Activated CD4-positive, alpha-beta T cell treated with anti-CD3 and anti-CD28 coated beads for 36 hours (primary cell): Measurements from ENCODE around the gene SHISA3. TPM values are rescaled to one million over a fixed set of nuclear protein-coding genes. Genes with fewer than 3 reads are reported as not detected.

Source experiments
- ATAC-seq: fragments of 200-7000 bp; cut with Tn5 transposase; one replicate; pipeline ENCODE4 v1.10.0; 2021; ENCODE audit warnings: mild to moderate bottlenecking, moderate library complexity
- CTCF ChIA-PET: fragments of 350-600 bp; sonication (Branson Sonifier 250); formaldehyde crosslinking; loops from one replicate; lab custom pipeline; 2021; ENCODE audit warnings: antibody characterized with exemption; lab: Charles Lee
- POLR2A ChIA-PET: fragments of 350-600 bp; sonication (Branson Sonifier 250); formaldehyde crosslinking; loops from one replicate; lab custom pipeline; 2021; ENCODE audit warnings: antibody characterized with exemption, inconsistent platforms; lab: Charles Lee
- DNase-seq: peaks from one replicate; pipeline ENCODE4 v3.0.0-alpha.2; 2020
- H3K27ac Mint-ChIP-seq: one replicate; pipeline ENCODE4 v1.8.0; 2021; ENCODE audit warnings: mixed read lengths
- H3K27me3 Mint-ChIP-seq: one replicate; pipeline ENCODE4 v1.8.0; 2021; ENCODE audit warnings: mixed read lengths
- H3K36me3 Mint-ChIP-seq: one replicate; pipeline ENCODE4 v1.8.0; 2021; ENCODE audit warnings: low read depth, mixed read lengths
- H3K4me1 Mint-ChIP-seq: one replicate; pipeline ENCODE4 v1.8.0; 2021; ENCODE audit warnings: mixed read lengths
- H3K4me3 Mint-ChIP-seq: one replicate; pipeline ENCODE4 v1.8.0; 2021; ENCODE audit warnings: mild to moderate bottlenecking, moderate library complexity, mixed read lengths
- H3K9me3 Mint-ChIP-seq: one replicate; pipeline ENCODE4 v1.8.0; 2021; ENCODE audit warnings: low read depth, mixed read lengths
- intact Hi-C, 2 experiments: fragments of 100-400 bp; cut with DNase I in 1 of 2; cut with micrococcal nuclease in 1 of 2; formaldehyde crosslinking; loops; one replicate each; pipeline versions ENCODE4 v1.14.2 to v1.15.1; 2022 to 2024; cut with DNase I, micrococcal nuclease
- total RNA-seq, 2 experiments: library from RNA; stranded (reverse); gene quantifications; one replicate each; pipeline ENCODE4 v1.2.3, GENCODE V29; 2021

The SHISA3 gene
- total RNA-seq, 2 experiments from 2014 or later = 0.11 TPM; not detected in 1

DNA sequence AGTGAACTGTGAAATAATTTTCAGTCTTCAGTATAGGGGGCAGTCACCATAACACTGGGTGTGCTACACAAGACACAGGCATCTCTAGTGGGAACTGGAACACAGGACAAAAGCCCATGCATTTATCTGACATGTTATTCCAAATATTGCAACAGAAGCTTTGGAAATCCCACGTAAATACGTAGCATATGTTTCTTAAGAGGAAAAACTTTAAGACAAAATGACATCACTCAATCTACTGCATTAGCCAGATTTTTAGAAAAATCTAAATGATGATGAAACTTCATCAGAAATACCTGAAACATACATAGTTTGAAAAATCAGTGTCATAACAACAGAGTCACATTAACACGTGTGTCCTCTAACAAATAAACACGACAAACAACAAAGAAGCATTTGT, 14.5 kb downstream of the SHISA3 start:
- H3K9me3 Mint-ChIP-seq = no peaks in the 10 kb centered on the region
- no peak overlapping the region for H3K27ac Mint-ChIP-seq
- intact Hi-C loops = no loop called here
- ATAC-seq (no peak), DNase-seq (no peak)
- H3K36me3 Mint-ChIP-seq = peaks cover 26% of the 10 kb centered on the region
- ChIA-PET CTCF (no interaction called here), POLR2A (no interaction called here)
- no peaks in the 10 kb centered on the region for H3K4me1 Mint-ChIP-seq
- no peaks in the 10 kb centered on the region for H3K27me3 Mint-ChIP-seq
- H3K4me3 Mint-ChIP-seq = no peak overlapping the region

- H3K4me1 Mint-ChIP-seq = no peaks in the 10 kb centered on the region
- no peaks in the 10 kb centered on the region for H3K27me3 Mint-ChIP-seq
- no peak overlapping the region for H3K4me3 Mint-ChIP-seq
- ChIA-PET POLR2A (no interaction called here), CTCF (no interaction called here)
- ATAC-seq = no peak
- no peak for DNase-seq
- H3K9me3 Mint-ChIP-seq = no peaks in the 10 kb centered on the region
- no peak overlapping the region for H3K27ac Mint-ChIP-seq
- H3K36me3 Mint-ChIP-seq = peaks cover 26% of the 10 kb centered on the region
- intact Hi-C loops = no loop called here
Observed at GRCh38 chr4:42412251-42412650, 15.0 kb downstream of the SHISA3 start.

GRCh38 chr4:42415281-42415680, 18.0 kb downstream of the SHISA3 start:
- CTCF ChIA-PET = no interaction called here
- Mint-ChIP-seq H3K27ac (no peak overlapping the region), H3K9me3 (no peaks in the 10 kb centered on the region)

DNA sequence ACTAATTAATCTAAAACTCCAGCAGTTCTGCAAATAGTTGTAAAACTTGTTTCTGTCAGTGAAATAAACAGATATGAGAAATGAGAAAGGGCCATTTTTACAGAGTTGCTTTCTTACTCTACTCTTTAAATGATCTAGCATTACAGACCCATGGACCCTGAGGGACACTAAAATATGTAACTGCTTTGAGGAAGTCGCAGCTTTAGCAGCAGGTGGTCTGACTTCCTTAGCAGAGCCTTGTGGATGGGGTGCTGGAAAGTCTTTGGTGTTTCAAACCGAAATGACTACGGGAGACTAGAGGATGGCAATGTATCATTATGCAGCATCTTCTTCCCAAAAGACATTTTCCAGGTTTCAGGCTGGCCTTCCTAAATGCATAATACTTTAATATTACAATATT, 18.7 kb downstream of the SHISA3 start:
- Mint-ChIP-seq H3K36me3 (peaks cover 24% of the 10 kb centered on the region), H3K27me3 (no peaks in the 10 kb centered on the region), H3K4me1 (no peaks in the 10 kb centered on the region), H3K9me3 (no peaks in the 10 kb centered on the region), H3K27ac (no peak overlapping the region), H3K4me3 (no peak overlapping the region)
- ChIA-PET POLR2A (no interaction called here), CTCF (interaction anchor here (0.8 kb wide), 1 partner anchor 45 kb away, joined by 3 read pairs; no protein-coding TSS in a partner anchor)
- DNase-seq (no peak), ATAC-seq (no peak)
- intact Hi-C loops = no loop called here

More at GRCh38 chr4:42415281-42415680, 18.0 kb downstream of the SHISA3 start:
- no peaks in the 10 kb centered on the region for H3K27me3 Mint-ChIP-seq
- DNase-seq = no peak
- no peaks in the 10 kb centered on the region for H3K4me1 Mint-ChIP-seq
- H3K36me3 Mint-ChIP-seq = peaks cover 28% of the 10 kb centered on the region
- intact Hi-C loops = no loop called here
- no peak for ATAC-seq
- no peak overlapping the region for H3K4me3 Mint-ChIP-seq
- POLR2A ChIA-PET = no interaction called here

- no peaks in the 10 kb centered on the region for H3K9me3 Mint-ChIP-seq
- POLR2A ChIA-PET = no interaction called here
- no peak for DNase-seq
Observed at GRCh38 chr4:42417550-42417949, 20.3 kb downstream of the SHISA3 start.

DNA sequence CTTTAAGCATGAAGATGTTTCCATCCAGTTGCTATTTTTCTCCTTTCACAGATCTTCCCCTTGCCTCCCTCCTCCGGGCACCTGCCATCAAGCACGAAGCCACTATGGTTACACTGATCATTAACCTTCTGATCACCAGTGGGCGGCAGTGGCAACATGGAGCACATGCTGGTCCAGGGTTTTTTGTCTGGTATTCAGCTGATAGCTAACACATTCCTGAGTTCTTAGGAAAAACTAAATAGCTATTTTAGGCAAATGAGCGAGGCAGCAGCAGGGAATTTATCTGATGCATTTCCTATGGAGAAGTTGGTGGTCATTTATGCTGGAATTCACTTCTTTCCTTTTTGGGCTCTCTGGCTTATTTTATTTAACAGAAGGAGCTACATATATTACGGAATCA, 22.9 kb downstream of the SHISA3 start:
- Mint-ChIP-seq H3K4me3 (no peak overlapping the region), H3K27ac (no peak overlapping the region), H3K9me3 (no peaks in the 10 kb centered on the region), H3K4me1 (no peaks in the 10 kb centered on the region), H3K36me3 (peaks cover 27% of the 10 kb centered on the region), H3K27me3 (no peaks in the 10 kb centered on the region)
- DNase-seq (no peak), ATAC-seq (no peak)
- intact Hi-C loops = no loop called here
- ChIA-PET POLR2A (no interaction called here), CTCF (interaction anchor here (1.0 kb wide), 1 partner anchor 140 kb away, joined by 3 read pairs; no protein-coding TSS in a partner anchor)

More at GRCh38 chr4:42417550-42417949, 20.3 kb downstream of the SHISA3 start:
- intact Hi-C loops = no loop called here
- H3K27ac Mint-ChIP-seq = no peak overlapping the region
- no peaks in the 10 kb centered on the region for H3K27me3 Mint-ChIP-seq
- no peak for ATAC-seq
- CTCF ChIA-PET = no interaction called here
- no peak overlapping the region for H3K4me3 Mint-ChIP-seq
- peaks cover 29% of the 10 kb centered on the region for H3K36me3 Mint-ChIP-seq
- no peaks in the 10 kb centered on the region for H3K4me1 Mint-ChIP-seq

DNA sequence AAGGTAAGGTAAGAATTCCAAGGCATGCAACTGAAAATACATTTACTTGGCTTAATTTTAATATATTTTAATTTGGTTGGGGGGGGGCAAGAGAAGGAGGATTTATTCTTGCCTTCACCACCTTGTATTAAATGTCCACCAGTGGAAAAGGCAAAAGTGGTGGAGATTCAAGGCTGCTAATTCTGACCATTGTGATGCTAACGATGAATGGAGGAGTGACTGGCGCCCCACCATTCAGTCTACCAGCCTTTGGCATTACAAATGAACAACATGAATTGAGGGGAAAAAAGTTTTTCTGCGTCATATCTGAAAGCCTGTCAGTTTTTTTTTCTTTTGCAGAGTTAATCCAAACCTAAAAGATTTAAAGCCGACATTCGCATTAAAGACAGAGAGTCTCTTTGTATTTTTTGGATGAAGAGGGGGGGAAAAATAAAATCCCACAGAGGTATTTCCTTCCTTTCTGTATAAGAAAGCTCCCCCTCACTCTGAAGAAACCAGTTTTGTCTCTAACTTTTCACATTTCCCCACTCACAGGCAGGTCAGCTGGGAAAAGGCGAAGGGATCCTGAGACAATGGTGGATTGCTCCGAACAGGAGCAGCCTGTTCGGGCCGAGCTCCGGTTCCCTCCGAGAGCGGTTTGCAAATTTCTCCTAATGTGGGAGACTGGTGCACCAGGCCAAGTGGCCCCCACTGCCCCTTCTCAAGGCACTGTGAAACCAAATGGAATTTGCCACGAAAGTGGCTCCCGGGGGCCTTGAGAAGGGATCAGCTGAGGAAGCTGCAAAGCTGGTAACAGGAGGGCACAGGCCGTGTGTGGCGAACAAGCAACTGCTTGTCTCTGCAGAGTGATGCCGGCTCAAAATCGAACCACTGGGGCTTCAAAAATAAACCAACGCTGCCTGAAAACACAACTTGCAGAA, 28.1 kb downstream of the SHISA3 start:
- intact Hi-C loops = no loop called here
- H3K4me3 Mint-ChIP-seq = no peak overlapping the region
- POLR2A ChIA-PET = no interaction called here

GRCh38 chr4:42428036-42428435, 30.7 kb downstream of the SHISA3 start:
- peaks cover 6% of the 10 kb centered on the region for H3K36me3 Mint-ChIP-seq
- CTCF ChIA-PET = no interaction called here

More for the DNA sequence above, 28.1 kb downstream of the SHISA3 start:
- Mint-ChIP-seq H3K36me3 (peaks cover 22% of the 10 kb centered on the region), H3K4me1 (no peaks in the 10 kb centered on the region), H3K27me3 (no peaks in the 10 kb centered on the region), H3K9me3 (no peaks in the 10 kb centered on the region), H3K27ac (no peak overlapping the region)
- no peak for DNase-seq
- CTCF ChIA-PET = interaction anchor here (0.9 kb wide), 1 partner anchor 12 kb away, joined by 3 read pairs; no protein-coding TSS in a partner anchor
- no peak for ATAC-seq

DNA sequence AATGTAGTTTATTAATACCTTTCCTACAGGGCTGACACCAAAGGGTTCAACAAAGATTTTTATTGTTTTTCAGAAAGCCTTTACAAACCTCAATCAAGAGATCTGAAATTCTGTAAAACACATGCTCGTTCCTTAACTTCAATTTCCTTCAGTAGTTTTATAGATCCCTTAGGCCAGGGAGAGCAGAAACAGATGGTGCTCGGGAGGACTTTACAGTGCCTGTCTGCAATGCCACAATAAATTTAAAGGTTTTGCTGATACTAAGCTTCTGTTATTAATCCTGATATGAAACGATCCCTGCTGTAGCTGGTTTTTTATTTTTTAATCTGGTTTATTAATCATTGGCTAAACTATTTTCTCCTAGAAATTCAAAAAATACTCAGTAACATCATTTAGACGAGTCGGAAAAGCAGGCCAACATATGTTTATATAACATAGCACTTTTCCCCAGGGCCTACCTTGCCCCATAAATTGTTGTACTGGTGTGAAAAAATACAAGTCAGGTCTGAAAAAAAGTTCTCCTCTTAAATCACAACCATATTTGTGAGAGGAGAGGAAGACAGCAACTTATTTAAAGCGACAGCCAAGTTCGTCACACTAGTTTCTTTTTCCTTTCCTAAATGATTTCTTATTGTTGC, 39.8 kb downstream of the SHISA3 start:
- H3K4me1 Mint-ChIP-seq = no peaks in the 10 kb centered on the region
- CTCF ChIA-PET = interaction anchor here (0.9 kb wide), 1 partner anchor 11 kb away, joined by 3 read pairs; no protein-coding TSS in a partner anchor
- H3K27ac Mint-ChIP-seq = no peak overlapping the region
- no peak overlapping the region for H3K4me3 Mint-ChIP-seq
- ATAC-seq (no peak), DNase-seq (no peak)
- POLR2A ChIA-PET = interaction anchor here (0.8 kb wide), 1 partner anchor 25 kb away, joined by 6 read pairs; no protein-coding TSS in a partner anchor
- H3K9me3 Mint-ChIP-seq = no peaks in the 10 kb centered on the region
- intact Hi-C loops = no loop called here
- H3K27me3 Mint-ChIP-seq = no peaks in the 10 kb centered on the region
- H3K36me3 Mint-ChIP-seq = peaks cover 15% of the 10 kb centered on the region

More at GRCh38 chr4:42428036-42428435, 30.7 kb downstream of the SHISA3 start:
- intact Hi-C loops = no loop called here
- ATAC-seq (no peak), DNase-seq (no peak)
- POLR2A ChIA-PET = no interaction called here
- Mint-ChIP-seq H3K27me3 (no peaks in the 10 kb centered on the region), H3K9me3 (no peaks in the 10 kb centered on the region), H3K4me1 (no peaks in the 10 kb centered on the region), H3K4me3 (no peak overlapping the region), H3K27ac (no peak overlapping the region)

DNA sequence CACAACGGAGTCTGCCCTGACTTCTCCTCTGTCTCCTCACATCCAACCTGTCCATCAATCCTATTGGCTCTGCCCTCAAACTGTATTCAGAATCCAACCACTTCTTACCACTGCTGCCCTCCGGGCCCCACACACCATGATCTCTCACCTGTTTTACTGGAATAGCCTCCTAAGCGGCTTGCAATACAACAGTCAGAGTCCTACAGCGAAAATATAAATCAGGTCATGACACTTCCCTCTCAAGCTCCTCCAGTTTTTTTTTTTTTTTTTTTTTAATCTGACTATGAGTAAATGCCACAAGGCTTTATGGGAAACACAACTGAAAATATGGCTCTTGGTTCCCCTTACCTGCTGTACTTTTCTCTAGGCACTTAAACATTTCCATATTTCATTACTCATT, 42.8 kb downstream of the SHISA3 start:
- ATAC-seq (no peak), DNase-seq (no peak)
- Mint-ChIP-seq H3K9me3 (no peaks in the 10 kb centered on the region), H3K27ac (no peak overlapping the region), H3K27me3 (no peaks in the 10 kb centered on the region), H3K36me3 (peaks cover 20% of the 10 kb centered on the region), H3K4me1 (no peaks in the 10 kb centered on the region), H3K4me3 (no peak overlapping the region)
- ChIA-PET CTCF (interaction anchor here (0.7 kb wide), 1 partner anchor 80 kb away, joined by 3 read pairs; no protein-coding TSS in a partner anchor), POLR2A (no interaction called here)
- intact Hi-C loops = no loop called here

- Mint-ChIP-seq H3K4me3 (no peak overlapping the region), H3K4me1 (no peaks in the 10 kb centered on the region), H3K36me3 (peaks cover 13% of the 10 kb centered on the region), H3K9me3 (no peaks in the 10 kb centered on the region), H3K27ac (no peak overlapping the region), H3K27me3 (no peaks in the 10 kb centered on the region)
- intact Hi-C loops = no loop called here
- ChIA-PET CTCF (no interaction called here), POLR2A (no interaction called here)
- ATAC-seq (no peak), DNase-seq (no peak)
Observed at GRCh38 chr4:42442601-42443000, 45.3 kb downstream of the SHISA3 start.
